ENCODE data around the gene ATP6V1B1.
"Not testable (repeated sequence)": the region's sequence is repeated elsewhere in the genome, so short reads cannot be mapped to it uniquely, and the experiment has no call there.

ATP6V1B1 gene

DNA sequence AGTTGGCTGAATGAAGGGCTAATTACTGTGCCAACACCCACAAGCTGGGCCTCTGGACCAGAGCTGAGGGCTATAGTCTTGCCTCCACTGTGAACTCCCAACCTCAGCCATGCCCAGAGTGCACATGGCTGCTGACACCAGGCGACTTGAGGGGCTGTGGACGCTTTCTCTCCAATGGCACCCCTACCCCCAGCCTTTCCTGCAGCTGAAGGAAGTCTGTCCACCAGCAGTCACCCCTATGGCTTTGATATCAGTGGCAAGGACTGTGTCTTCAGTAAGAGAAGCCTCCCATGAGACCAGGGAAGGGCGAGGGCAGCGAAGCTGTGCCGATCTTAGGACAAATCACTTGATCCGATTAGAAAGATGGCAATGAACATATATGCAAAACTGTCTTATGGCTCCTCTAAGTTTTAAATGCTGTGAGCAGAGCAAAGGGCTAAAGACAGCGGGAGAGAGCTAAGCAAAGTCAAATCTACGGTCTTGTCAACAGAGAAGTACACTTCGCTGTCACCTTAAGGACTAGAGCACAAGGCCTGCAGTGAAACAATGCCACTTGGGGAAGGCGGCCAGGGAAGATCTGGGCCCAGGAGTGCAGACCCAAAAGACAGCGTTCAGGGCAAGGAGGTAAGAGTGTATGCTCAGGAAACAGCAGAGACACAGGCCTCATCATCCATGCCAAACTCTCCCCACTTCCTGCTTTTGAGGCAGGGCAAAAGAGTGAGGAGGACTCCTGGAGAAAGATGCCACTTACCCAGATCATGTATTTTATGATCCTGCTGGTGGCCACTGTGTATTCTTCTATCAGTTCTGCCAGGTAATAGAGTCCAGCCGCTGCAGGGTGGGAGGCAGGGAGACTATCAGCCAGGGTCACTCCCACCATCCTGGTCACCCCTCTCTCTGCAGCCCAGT is 57.5 kb downstream of the ATP6V1B1 start:
- no peak for DNase-seq

DNA sequence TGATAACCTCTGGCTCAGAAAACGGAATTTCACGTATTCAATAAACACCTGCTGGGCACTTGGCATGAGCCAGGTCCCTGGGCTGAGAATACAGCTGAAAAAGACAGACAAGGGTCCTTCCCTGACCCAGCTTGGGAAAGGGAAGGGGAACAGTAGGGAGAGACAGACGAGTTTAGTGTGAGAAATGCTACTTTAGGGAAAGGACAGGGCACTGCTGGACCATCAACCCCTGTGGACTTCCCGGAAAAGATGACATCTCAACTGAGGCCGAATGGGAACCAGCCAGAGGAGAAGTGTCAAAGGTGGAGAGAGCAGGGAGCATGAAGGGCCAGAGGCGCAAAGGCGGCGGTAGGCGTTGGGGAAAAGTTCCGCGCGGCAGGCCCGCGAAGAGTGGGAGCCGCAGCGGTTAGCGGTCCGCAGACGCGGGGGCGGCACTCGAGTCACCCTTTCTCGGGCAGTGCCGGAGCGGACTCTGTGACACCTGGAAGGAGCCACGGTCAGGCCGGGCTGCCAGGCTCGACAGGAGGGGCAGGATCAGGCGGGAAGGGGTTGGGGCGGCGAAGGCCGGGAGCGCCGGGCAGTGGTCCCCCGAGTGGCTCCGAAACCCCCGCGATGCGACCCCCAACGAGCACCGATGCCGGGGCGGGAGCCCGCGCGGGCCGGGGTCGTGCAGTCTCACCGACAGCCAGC is 58.5 kb downstream of the ATP6V1B1 start:
- no peak for DNase-seq

DNA sequence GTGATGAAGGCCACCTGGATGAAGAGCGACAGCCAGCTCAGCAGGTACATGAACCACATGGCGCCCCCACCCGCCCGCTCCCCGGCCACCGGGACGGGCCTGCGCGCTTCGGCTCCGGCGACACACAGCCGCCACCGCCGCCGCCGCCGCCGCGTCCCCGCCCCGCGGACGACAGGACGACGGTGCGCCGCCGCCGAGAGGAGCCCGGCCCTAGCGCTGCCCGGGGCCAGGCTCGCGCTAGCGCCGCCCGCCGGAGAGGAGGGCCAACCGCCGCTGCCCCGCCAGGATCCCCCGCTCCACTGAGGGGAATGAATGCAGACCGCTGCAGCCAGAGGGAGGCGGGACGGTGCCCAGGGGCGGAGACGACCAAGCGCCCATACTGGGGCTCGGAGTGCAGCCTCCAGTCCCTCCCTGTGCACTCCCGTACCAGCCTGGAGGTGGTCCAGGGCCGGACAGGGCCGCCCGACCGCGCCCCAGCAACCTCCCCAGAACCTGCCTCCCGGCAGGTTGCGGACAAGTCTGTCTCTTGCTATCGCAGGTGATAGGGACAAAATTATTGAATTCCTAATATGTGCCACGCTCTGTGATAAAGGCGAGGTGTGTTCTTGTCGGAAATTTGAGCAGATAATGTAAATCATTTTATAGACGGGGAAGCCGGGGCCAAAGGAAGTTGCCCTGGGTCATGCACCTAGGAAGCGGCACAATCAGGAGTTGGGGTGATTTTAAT is 59.2 kb downstream of the ATP6V1B1 start, which contains the start of gene TEX261:
TEX261 (minus strand) TSS at position 175 of the 727 bp plus-strand sequence; CDS start at position 59, 116 bp downstream.
- DNase-seq: peak; percentile 61

DNA sequence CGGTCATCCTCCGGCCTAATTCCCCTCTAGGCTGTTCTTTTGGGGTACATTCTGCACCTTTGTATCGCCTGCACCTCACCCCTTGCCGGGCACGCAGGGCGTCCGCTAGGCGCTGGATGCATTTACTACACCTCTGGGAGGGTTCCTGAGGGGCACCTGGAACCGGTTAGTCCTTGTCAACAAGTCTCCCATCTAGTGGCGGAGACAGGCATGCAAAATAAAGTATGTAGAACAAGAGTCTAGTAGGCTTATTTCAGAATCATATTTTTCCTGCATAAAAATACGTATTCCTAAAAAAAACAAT is 59.7 kb downstream of the ATP6V1B1 start:
- DNase-seq: peak; percentile 53

DNA sequence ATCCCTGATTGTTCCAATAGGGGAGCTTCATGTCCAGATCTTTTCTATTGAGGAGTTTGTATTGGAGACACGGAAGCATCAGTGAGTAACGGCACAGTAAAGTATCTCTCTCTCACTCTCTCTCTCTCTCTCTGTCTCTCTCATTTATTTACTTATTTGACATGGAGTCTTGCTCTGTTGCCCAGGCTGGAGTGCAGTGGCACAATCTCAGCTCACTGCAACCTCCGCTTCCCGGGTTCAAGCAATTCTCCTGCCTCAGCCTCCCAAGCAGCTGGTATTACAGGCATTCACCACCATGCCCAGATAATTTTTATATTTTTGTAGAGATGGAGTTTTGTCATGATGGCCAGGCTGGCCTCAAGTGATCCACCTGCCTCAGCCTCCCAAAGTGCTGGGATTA is 63.2 kb downstream of the ATP6V1B1 start:
- DNase-seq: not testable (repeated sequence)

DNA sequence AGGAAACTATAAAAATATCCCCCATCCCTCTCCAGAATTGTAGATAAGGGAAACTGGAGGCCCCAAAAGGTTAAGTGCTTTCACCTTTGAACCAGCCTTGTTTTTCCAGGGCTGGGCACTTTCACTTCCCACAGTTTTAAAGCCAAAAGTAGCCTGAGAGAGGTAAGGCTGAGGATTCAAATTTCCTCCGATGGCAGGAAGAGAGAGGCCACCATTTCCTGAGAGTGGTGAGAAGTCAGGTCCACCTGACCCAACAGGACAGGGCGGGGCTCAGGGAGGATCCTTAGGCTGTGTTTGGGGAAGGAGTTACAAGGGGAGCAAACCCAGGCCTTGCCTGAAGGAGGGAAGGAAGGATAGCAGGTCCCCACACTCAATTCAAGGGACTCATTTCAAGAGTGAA is 63.7 kb downstream of the ATP6V1B1 start:
- no peak for DNase-seq

DNA sequence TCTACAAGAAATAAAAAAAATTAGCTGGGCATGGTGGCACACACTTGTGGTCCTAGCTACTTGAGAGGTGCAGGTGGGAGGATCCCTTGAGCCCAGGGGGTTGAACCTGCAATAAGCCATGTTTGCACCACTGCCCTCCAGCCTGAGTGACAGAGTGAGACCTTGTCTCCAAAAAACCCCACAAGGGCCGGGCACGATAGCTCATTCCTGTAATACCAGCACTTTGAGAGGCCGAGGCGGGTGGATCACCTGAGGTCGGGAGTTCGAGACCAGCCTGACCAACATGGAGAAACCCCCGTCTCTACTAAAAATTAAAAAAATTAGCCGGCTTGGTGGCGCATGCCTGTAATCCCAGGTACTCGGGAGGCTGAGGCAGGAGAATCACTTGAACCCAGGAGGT is 64.2 kb downstream of the ATP6V1B1 start:
- not testable (repeated sequence) for DNase-seq

DNA sequence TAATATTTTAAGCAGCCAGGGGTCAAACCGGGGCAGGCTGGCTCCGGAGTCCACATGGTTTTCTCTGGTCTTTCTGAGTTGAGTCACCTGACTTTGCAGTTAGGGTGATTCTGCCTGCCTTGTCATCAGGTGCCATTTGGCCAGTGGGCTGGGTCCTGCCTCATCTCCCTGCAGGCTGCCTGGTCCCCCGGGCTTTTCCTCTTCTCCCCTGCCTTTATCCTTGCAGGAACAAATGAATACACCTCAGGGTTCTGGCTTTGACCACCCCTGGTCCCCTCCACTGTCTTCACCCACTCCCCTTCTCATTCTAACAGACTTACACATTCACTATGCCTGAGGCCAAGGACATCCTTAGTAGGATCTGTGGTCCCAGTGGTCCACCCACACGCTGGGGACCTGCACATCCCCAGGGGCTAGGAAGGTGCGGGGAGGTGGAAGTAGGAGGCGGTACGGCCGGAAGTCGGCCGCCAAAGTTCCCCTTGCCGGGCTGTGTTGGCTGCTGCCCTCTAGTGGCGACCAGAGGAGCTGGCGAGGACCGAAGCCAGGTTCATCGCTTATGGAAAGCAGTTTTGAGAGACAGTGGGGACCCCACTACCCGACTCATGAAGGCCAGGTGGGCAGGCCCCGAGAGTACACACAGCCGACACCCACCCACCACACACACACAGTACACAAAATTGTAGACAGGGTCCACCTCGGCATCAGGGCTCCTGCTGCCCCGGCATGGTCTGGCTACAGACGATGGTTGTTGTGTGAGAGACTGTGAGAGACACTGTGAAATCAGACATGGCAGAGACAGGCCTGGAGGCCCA is 65.3 kb downstream of the ATP6V1B1 start:
- DNase-seq: peak; percentile 60

DNA sequence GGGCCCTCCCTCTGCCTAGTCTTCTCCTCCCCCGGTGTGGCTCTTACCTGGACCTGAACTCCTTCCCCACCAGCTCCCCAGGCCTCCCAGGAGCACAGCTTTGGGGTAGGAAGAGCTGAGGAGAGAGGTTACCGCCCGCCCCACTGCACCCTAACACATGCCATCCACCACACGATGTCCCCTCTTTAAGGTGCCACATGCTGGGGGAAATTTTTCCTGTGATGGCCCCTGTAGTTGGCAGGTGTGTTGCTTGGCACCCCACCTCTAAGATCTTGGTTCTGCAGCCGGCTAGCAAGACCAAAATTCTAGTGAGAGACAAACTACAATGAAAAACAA is 65.9 kb downstream of the ATP6V1B1 start:
- no peak for DNase-seq

DNA sequence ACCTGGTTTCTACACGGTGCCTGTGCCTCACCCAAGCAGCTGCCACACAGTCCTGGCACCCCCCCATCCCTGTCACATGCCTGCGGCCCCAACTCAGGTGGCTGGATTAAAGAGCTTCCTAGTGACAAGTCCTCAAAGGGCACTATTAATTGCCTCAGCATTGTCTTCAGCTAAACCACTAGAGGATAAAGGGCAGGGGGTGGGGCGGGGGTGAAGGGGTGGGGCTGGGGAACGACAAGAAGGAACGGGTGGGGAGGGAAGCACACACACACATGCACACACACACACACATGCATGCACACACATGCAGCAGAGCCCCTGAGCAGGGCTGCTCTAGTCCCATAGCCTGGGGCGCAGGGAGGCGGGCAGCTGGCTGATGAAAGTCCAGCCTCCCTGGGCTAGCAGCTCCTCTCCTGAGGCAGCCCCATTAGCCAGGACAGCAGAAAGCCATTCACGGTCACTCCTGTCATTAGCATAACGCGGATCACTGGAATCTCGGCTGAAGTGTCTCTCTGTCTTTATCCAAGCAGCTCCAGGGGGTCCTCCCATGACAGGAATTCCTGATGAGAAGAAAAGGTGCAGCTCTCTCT is 66.4 kb downstream of the ATP6V1B1 start:
- DNase-seq: no peak

DNA sequence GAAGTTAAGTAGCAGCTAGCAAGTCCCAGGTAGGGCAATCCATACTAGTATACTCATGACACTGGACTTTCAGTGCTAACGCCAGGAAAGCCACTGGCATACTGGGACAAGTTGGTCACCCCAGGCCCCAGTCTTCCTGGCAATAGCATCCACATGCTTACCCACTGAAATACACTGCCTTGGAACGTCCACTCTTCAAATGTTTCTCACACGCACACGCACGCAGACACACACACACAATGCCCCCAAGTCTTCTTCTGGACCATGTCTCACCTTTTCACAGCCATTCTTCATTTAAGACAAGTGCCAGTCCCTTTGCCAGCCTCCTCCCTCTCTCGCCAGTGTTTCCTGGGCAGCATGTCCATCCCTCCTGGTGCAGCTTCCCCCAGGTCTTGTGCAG is 67.7 kb downstream of the ATP6V1B1 start:
- no peak for DNase-seq

DNA sequence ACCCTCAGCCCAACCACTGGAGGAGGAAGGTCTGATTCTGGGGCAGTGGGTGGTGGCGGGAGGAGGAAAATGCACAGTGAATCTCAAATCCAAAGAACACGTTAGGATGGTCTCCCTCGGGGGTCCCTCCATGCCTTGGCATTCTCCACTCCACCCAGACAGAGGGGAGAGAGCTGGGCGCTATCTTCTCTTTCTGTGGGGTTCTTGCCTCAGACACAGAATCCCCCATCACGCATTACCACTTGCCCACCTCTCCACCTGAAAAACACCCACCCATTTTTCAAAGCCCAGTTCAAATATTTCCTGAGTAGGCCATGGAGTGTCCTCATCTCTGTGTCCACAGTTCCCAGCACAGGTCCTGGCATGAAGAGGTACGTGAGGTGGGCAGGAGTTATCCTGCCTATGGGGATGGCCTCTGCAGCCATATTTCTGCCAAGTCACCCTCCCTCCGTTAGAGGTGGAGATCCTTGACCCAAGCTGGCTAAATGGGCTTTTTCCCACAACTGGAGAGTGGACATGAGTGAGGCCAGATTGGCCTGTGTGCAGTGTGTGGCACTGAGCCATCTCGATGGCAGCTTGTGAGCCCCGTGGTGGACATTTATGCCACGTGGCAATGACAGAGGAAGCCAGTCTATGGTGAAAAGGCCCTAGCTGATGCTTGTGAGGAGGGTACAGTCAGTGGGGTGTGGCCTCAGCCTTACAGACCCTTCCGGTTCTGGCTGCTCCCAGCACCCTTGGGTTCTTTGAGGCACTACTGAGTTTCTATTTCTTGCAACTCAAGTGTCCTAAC is 68.5 kb downstream of the ATP6V1B1 start:
- no peak for DNase-seq

DNA sequence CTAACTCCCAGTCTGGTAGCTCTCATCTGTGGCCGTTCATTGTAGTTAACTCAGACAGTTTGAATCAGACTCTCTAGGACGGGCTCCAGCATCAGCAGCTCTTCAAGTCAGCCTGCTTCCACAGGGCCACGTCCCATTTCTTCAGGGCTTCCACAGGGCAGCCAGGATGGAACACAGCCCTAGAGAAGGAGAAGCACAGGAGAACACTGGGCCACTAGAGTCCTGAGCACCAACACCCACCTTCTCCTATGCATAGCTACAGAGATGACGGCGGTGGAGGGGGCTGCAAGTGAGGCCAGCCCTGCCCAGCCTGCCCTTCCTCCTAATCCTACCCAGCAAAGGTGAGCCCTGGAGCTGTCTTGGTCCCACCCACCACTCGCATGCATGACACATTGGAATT is 69.2 kb downstream of the ATP6V1B1 start:
- DNase-seq: no peak

DNA sequence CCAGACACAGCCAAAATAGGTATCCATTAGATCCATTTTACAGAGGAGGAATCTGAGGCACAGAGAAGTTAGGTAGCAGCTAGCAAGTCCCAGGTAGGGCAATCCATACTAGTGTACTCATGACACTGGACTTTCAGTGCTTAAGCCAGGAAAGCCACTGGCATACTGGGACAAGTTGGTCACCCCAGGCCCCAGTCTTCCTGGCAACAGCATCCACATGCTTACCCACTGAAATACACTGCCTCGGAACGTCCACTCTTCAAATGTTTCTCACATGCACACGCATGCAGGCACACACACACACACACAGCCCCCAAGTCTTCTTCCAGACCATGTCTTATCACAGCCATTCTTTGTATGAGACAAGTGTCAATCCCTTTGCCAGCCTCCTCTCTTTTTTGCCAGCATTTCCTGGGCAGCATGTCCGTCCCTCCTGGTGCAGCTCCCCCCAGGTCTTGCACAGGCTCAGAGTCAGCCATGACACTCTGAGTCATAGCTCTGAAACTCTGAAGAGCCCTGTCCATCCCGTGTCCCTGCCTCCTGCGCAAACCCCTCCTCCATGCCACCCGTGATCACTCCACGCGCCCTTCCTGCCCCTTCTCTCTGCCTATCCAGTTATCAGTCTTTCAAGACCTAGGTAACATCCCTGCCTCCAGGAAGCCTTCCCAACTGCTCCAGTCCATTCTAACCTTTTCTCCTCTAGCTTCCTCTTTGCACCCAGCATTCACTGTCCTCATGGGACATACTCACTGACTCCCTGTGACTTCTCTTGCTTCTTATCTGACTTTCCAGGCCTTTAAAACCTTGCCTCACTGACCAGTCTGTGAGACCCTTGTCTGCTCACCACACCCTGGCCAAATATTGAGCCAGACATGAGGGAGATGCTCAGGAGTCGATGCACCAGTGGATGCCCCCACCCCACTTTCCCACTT is 69.8 kb downstream of the ATP6V1B1 start:
- no peak for DNase-seq

DNA sequence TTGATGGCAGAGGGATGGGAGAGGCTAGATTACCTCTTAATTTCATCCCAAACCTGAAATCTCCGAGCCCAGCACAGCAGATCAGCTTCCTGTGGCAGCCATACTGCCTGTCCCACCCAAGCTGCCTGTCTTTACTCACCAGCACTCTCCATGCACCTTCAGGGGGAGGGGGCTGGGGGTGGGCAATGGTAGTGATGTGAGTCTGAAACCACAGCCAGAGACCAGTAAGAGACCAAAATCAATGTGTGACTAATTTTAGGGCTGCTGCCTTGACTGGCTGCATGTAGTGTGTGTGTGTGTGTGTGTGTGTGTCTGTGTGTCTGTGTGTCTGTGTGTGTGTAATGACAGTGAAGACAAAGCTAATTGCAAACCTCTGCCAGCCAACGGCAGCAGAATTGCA is 70.6 kb downstream of the ATP6V1B1 start:
- DNase-seq: no peak

DNA sequence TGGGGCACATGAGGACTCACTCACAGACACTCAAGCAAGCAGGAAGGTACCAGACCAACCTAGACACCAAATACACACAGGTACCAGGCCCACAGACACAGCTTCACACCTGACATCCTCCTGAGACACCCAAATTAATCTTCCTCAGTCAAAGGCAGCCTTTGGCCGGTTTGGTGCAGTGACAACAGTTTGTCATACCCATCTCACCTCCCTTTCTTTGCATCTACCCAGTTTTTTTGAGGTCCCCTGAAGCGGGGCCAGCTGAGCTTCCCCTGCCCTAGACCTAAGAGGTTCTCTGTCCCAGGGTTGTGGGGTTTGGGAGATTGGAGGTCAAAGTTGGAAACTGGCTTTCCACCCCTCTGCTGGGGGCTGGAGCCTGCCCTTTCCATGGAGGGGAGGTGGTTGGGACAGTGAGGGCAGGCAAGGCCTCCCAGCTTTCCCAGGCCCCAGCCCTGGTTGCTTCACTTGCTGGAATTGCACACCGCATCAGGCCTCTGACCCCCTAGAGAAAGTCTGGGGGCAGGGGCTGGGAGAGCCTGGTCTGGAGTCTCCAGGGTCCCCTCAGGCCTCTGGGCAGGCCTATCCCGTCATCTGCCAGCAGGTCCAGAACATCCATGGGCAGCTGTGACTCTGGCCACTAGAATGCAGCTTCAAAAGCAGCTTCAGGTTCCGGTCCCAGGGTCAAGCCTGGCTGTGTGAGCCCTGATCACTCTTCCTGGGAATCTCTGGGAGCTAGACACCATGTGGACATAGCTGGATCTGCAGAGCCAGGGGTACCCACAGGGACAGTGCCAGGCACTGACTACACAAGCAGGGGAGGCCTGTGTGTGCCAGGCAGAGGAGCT is 71.5 kb downstream of the ATP6V1B1 start:
- DNase-seq: no peak

DNA sequence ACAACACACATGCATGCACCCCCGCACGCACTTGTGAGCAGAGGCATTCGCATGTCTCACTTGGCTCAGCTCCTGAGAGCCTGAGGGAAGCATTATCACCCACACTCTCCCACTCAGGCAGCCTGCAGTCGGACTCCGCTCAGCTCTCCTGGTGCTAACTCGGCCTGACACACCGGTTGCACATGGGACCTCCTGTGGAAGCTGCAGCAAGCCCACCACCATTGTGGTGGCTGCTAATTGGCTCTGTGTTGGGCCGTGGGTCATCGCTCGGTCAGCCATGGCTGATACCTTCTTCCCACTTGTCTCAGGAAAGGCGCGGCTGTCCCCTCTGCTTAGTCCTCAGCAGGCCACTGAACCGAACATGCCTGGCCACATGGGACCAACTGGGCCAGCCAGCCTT is 72.6 kb downstream of the ATP6V1B1 start:
- DNase-seq: no peak

DNA sequence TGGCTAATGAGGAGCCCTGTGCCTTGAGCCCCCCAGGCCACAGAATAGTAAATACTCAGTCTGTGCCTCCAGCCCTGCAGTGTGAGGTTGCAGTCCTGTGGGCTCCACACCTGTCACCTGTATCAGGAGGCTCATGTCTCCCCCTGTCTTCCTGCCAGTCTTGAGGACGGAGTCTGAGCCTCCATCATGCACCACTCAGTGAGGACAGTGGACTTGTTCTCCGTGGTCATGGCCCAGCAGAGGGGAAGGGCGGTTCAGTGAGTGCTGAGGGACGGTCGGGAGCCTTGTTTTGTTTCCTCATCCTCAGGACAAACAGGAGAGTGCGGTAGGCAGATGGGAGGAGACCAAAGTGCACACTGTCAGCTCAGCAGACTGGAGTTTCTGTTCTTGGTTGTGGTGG is 76.1 kb downstream of the ATP6V1B1 start:
- DNase-seq: not testable (repeated sequence)

Data from SHP77 treated with DMSO at 0.1 percent for 48 hours (cell line).